CD4-positive, CD25-positive, alpha-beta regulatory T cell (primary cell): Measurements from ENCODE around the gene GATA2. TPM values are rescaled to one million over a fixed set of nuclear protein-coding genes. Genes with fewer than 3 reads are reported as not detected.

Source experiments
- ATAC-seq, 2 donors: fragments of 150-1000 bp; cut with Tn5 transposase; one replicate each; pipeline ENCODE4 v1.10.0; 2021; ENCODE audit warnings: low read depth in 2 of 2, moderate number of reproducible peaks in 2 of 2, moderate library complexity in 1 of 2
- DNase-seq, 3 donors: peaks; one replicate each; pipeline versions ENCODE4 v3.0.0 to v3.0.0-alpha.2; 2012 to 2022; ENCODE audit warnings: mixed read lengths in 1 of 3
- H3K27ac ChIP-seq: one replicate; pipeline ENCODE4 v1.7.0; 2013; ENCODE audit warnings: mild to moderate bottlenecking, low read length; ENCODE audit not compliant: insufficient read depth, poor library complexity, severe bottlenecking
- H3K27me3 ChIP-seq: one replicate; pipeline ENCODE4 v1.7.0; 2013; ENCODE audit warnings: low read length; ENCODE audit not compliant: control insufficient read depth, insufficient read depth
- H3K36me3 ChIP-seq: one replicate; pipeline ENCODE4 v1.7.0; 2013; ENCODE audit warnings: mild to moderate bottlenecking, low read length, moderate library complexity; ENCODE audit not compliant: control insufficient read depth, insufficient read depth
- H3K4me1 ChIP-seq: 2 replicates; pipeline ENCODE4 v1.7.0; 2013; ENCODE audit warnings: mild to moderate bottlenecking, low read length; ENCODE audit not compliant: insufficient read depth, control insufficient read depth, poor library complexity, severe bottlenecking
- H3K4me3 ChIP-seq: one replicate; pipeline ENCODE4 v1.7.0; 2013; ENCODE audit warnings: low read depth, mild to moderate bottlenecking, low read length, moderate library complexity
- H3K9me3 ChIP-seq, 2 experiments: 1 replicate in 1 of 2; 2 replicates in 1 of 2; pipeline ENCODE4 v1.7.0; 2013; ENCODE audit warnings: low read length in 2 of 2, mild to moderate bottlenecking in 1 of 2, moderate library complexity in 1 of 2; ENCODE audit not compliant: control insufficient read depth in 2 of 2
- H3K27ac Mint-ChIP-seq, 3 donors: one replicate each; pipeline ENCODE4 v1.8.0; 2020 to 2022; ENCODE audit warnings: mild to moderate bottlenecking in 3 of 3, mixed read lengths in 3 of 3, moderate library complexity in 2 of 3
- H3K27me3 Mint-ChIP-seq: one replicate; pipeline ENCODE4 v1.8.0; 2022; ENCODE audit warnings: mild to moderate bottlenecking, mixed read lengths
- H3K36me3 Mint-ChIP-seq: one replicate; pipeline ENCODE4 v1.8.0; 2020; ENCODE audit warnings: mixed read lengths
- H3K4me1 Mint-ChIP-seq, 4 donors: one replicate each; pipeline ENCODE4 v1.8.0; 2020 to 2022; ENCODE audit warnings: mixed read lengths in 4 of 4, mild to moderate bottlenecking in 1 of 4
- H3K4me3 Mint-ChIP-seq, 4 donors: one replicate each; pipeline ENCODE4 v1.8.0; 2020 to 2022; ENCODE audit warnings: mild to moderate bottlenecking in 4 of 4, mixed read lengths in 4 of 4, moderate library complexity in 3 of 4
- H3K9me3 Mint-ChIP-seq, 7 donors: one replicate each; pipeline ENCODE4 v1.8.0; 2020 to 2022; ENCODE audit warnings: mixed read lengths in 7 of 7, mild to moderate bottlenecking in 3 of 7, moderate library complexity in 2 of 7
- polyA plus RNA-seq, 4 donors: library from polyadenylated mRNA; unstranded; fragments of 300-500 nt; fragmentation: Illumina TruSeq; gene quantifications; one replicate each; pipeline ENCODE4 v1.2.3, GENCODE V29; 2021
- total RNA-seq: library from RNA; stranded (reverse); gene quantifications from one replicate; pipeline ENCODE4 v1.2.3, GENCODE V29; 2022

GATA2 gene
- total and polyA plus RNA-seq, 5 donors from 2014 or later, result 6.2 TPM; not detected in 4

- H3K4me1 ChIP-seq, result peaks cover 13% of the 10 kb centered on the region
- H3K9me3 ChIP-seq, result no peaks in the 10 kb centered on the region
- H3K4me3 ChIP-seq, result no peak overlapping the region
- Mint-ChIP-seq H3K4me1 (peaks cover 0 to 18% (median 11%) of the 10 kb centered on the region in 4 donors), H3K27ac (no peak overlapping the region), H3K27me3 (peaks cover 69% of the 10 kb centered on the region), H3K9me3 (peaks cover 0 to 5% (median 0%) of the 10 kb centered on the region in 7 donors), H3K4me3 (no peak overlapping the region), H3K36me3 (no peaks in the 10 kb centered on the region)
- ATAC-seq, result no peak
- no peak for DNase-seq
- H3K27me3 ChIP-seq, result peaks cover 11% of the 10 kb centered on the region
- H3K36me3 ChIP-seq, result no peaks in the 10 kb centered on the region
- no peak overlapping the region for H3K27ac ChIP-seq
These were observed 11.5 kb downstream of the GATA2 start for GRCh38 chr3:128481438-128481942.

- no peaks in the 10 kb centered on the region for H3K9me3 ChIP-seq
- Mint-ChIP-seq H3K36me3 (no peaks in the 10 kb centered on the region), H3K27ac (no peak overlapping the region), H3K4me3 (no peak overlapping the region), H3K9me3 (peaks cover 0 to 5% (median 0%) of the 10 kb centered on the region in 7 donors), H3K27me3 (peaks cover 69% of the 10 kb centered on the region), H3K4me1 (peaks cover 0 to 17% (median 9%) of the 10 kb centered on the region in 4 donors)
- ATAC-seq (no peak), DNase-seq (no peak)
- H3K27ac ChIP-seq, result no peak overlapping the region
- H3K4me3 ChIP-seq, result no peak overlapping the region
- H3K27me3 ChIP-seq, result peaks cover 11% of the 10 kb centered on the region
- no peaks in the 10 kb centered on the region for H3K36me3 ChIP-seq
- H3K4me1 ChIP-seq, result peaks cover 10% of the 10 kb centered on the region
These were observed 12.1 kb downstream of the GATA2 start for GRCh38 chr3:128480717-128481437.

- H3K4me3 ChIP-seq, result no peak overlapping the region
- DNase-seq, result no peak
- peaks cover 8% of the 10 kb centered on the region for H3K27me3 ChIP-seq
- peaks cover 0 to 15% (median 9%) of the 10 kb centered on the region in 4 donors for H3K4me1 Mint-ChIP-seq
- H3K4me3 Mint-ChIP-seq, result no peak overlapping the region
- H3K9me3 ChIP-seq, result no peaks in the 10 kb centered on the region
- H3K27ac Mint-ChIP-seq, result no peak overlapping the region
- H3K4me1 ChIP-seq, result peaks cover 10% of the 10 kb centered on the region
- H3K36me3 Mint-ChIP-seq, result no peaks in the 10 kb centered on the region
- H3K9me3 Mint-ChIP-seq, result peaks cover 0 to 5% (median 0%) of the 10 kb centered on the region in 7 donors
- H3K27me3 Mint-ChIP-seq, result peaks cover 63% of the 10 kb centered on the region
- ATAC-seq, result no peak
- H3K27ac ChIP-seq, result no peak overlapping the region
- no peaks in the 10 kb centered on the region for H3K36me3 ChIP-seq
These were observed 12.7 kb downstream of the GATA2 start for GRCh38 chr3:128480278-128480677.

DNA sequence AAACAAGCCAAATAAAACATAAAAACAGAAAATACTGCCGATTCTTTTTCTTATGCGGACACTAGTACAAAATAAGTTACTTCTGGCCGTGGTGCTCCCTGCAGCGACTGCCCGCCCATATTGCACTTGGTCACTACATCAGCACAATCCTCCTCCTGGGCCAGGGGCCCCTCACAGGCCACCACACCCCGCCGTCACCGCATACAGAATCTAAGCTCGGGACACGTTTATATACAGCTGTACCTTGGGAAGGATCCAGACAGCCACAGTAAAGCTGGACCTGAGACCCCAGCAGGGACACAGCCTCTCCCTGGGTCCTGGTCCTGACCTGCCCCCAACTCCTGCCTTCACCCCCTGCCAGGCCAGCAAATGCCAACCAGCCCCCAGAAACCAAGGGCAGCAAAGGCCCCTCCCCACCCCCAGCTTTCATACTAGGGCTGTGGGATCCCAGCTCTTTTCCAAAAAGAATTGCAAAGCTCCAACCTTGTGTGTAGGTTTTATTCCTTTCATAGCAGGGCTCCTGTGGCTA, 13.4 kb downstream of the GATA2 start:
- peaks cover 0 to 5% (median 0%) of the 10 kb centered on the region in 7 donors for H3K9me3 Mint-ChIP-seq
- Histone ChIP-seq H3K9me3 (no peaks in the 10 kb centered on the region), H3K36me3 (no peaks in the 10 kb centered on the region), H3K27ac (no peak overlapping the region), H3K27me3 (peaks cover 2% of the 10 kb centered on the region), H3K4me3 (no peak overlapping the region), H3K4me1 (peaks cover 10% of the 10 kb centered on the region)
- H3K4me3 Mint-ChIP-seq, result no peak overlapping the region
- H3K36me3 Mint-ChIP-seq, result no peaks in the 10 kb centered on the region
- H3K27me3 Mint-ChIP-seq, result peaks cover 57% of the 10 kb centered on the region
- no peak for ATAC-seq
- peaks cover 0 to 14% (median 7%) of the 10 kb centered on the region in 4 donors for H3K4me1 Mint-ChIP-seq
- H3K27ac Mint-ChIP-seq, result no peak overlapping the region
- DNase-seq, result no peak

DNA sequence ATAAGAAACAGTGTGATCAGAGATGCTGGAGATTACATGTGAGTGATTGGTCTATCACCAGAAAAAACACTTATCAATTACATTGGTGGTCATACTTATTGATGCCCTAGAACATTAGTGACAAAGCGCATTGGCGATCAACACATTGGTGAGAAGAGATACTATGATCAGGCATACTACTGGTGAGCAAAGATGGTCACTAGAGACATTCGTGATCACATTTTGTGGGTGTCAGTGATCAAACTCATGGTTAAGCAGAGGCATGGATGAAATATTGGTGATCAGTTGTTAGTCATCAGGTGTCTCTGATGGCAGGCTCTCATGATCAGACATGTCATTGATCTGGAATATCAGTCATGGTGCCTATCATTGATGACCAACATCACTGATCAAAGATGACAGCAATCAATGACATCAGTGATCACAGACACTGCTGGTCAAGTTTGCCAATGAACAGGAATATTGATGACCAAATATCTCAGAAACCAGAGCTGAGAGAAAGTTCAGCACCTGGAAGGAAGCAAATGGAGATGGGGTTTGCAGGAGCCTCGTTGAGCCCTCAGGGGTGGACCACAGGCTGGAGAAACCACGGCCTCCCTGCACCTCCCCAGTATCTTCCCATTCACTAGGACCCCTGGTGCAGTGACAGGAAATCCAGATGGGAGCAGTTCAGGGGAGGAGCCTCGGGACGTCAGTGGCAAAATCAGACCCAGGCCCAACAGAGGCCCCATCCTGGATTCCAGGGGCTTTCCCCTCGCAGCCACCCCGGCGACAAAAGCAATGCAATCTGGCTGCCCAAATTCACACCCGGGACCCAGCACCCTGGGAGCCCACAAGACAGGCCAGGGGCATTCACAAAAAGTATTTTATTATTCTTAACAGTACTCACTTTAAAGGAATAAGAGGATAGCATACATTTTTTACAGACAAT, 14.2 kb downstream of the GATA2 start:
- Histone ChIP-seq H3K9me3 (no peaks in the 10 kb centered on the region), H3K4me3 (no peak overlapping the region), H3K36me3 (no peaks in the 10 kb centered on the region), H3K4me1 (peaks cover 10% of the 10 kb centered on the region), H3K27ac (no peak overlapping the region), H3K27me3 (no peaks in the 10 kb centered on the region)
- Mint-ChIP-seq H3K27me3 (peaks cover 52% of the 10 kb centered on the region), H3K36me3 (no peaks in the 10 kb centered on the region), H3K27ac (no peak overlapping the region), H3K4me3 (no peak overlapping the region), H3K4me1 (peaks cover 0 to 13% (median 6%) of the 10 kb centered on the region in 4 donors), H3K9me3 (peaks cover 0 to 4% (median 0%) of the 10 kb centered on the region in 7 donors)
- DNase-seq (no peak), ATAC-seq (no peak)

DNA sequence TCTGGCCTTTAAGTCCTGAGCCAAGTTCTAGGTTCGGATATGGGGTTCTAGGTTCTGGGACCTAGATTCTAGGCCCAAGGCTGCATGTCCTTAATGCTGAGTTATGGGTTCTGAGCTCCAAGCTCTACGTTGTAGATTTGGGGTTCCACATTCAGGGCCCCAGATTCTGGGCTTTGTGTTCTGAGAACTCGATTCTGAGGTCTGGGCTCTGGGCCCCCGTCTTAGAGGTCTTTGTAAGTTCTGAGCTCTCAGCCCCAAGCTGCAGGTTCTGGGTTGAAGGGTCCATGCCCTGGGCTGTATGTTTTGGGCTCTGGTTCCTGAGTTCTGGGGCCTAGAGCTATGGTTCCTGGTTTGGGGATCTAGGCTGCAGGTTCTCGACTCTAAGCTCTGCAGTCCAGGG, 16.3 kb downstream of the GATA2 start:
- peaks cover 40% of the 10 kb centered on the region for H3K27me3 Mint-ChIP-seq
- no peak overlapping the region for H3K27ac Mint-ChIP-seq

DNA sequence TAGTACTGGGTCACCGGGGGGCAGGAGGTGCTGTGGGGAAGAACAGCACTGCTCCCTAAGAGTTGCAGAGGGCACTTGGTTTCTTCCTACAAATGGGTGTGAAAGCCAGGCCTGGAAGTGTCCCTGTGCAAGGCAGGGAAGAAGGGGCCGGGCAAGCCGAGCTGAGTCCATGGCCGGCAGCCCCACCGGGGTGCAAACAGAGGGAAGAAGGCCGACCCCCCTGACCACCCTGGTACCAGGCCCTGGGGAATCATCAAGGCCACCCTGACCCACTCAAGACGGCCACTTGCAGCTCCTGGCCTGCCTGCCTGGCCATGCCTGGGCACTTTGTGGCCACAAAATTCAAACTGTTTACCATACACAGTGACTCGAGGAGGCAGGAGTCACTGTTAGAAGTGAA, 17.6 kb downstream of the GATA2 start:
- H3K36me3 Mint-ChIP-seq, result no peaks in the 10 kb centered on the region
- H3K27me3 Mint-ChIP-seq, result peaks cover 35% of the 10 kb centered on the region
- no peak overlapping the region for H3K27ac Mint-ChIP-seq
- peaks cover 2% of the 10 kb centered on the region for H3K27me3 ChIP-seq
- H3K4me1 ChIP-seq, result no peaks in the 10 kb centered on the region
- ATAC-seq, result no peak
- H3K9me3 ChIP-seq, result no peaks in the 10 kb centered on the region
- no peak overlapping the region for H3K4me3 ChIP-seq
- H3K4me1 Mint-ChIP-seq, result no peaks in the 10 kb centered on the region
- no peaks in the 10 kb centered on the region for H3K9me3 Mint-ChIP-seq
- no peak overlapping the region for H3K27ac ChIP-seq
- H3K4me3 Mint-ChIP-seq, result no peak overlapping the region
- DNase-seq, result no peak
- H3K36me3 ChIP-seq, result no peaks in the 10 kb centered on the region

More for the DNA sequence above, 16.3 kb downstream of the GATA2 start:
- Mint-ChIP-seq H3K4me1 (no peaks in the 10 kb centered on the region), H3K36me3 (no peaks in the 10 kb centered on the region), H3K4me3 (no peak overlapping the region), H3K9me3 (no peaks in the 10 kb centered on the region)
- peaks cover 2% of the 10 kb centered on the region for H3K27me3 ChIP-seq
- no peaks in the 10 kb centered on the region for H3K4me1 ChIP-seq
- H3K9me3 ChIP-seq, result no peaks in the 10 kb centered on the region
- no peaks in the 10 kb centered on the region for H3K36me3 ChIP-seq
- H3K27ac ChIP-seq, result no peak overlapping the region
- DNase-seq (no peak), ATAC-seq (no peak)
- no peak overlapping the region for H3K4me3 ChIP-seq
